Uterus (tissue), 2 donors: ENCODE results near the gene PAMR1.

Source experiments
- CTCF ChIP-seq, 4 experiments: fragments of 200-600 bp in 2 of 4; fragments of 450-650 bp in 2 of 4; sonication (generic) in 2 of 4; IDR thresholded peaks; one replicate each; pipeline ENCODE4 v1.5.1; 2016 to 2019; ENCODE audit warnings: antibody characterized with exemption in 4 of 4, mild to moderate bottlenecking in 2 of 4, moderate library complexity in 1 of 4
- POLR2A ChIP-seq, 2 donors: fragments of 450-650 bp; IDR thresholded peaks; one replicate each; pipeline ENCODE4 v1.6.1; 2016; ENCODE audit warnings: antibody characterized with exemption in 2 of 2, mild to moderate bottlenecking in 1 of 2, moderate library complexity in 1 of 2

GRCh38 chr11:35389897-35390465 lies 135.4 kb downstream of the PAMR1 start:
- TF ChIP-seq CTCF (IDR thresholded peaks at IDR 0.05) (no peak), POLR2A (IDR thresholded peaks at IDR 0.05) (no peak)
